Activated naive CD8-positive, alpha-beta T cell treated with anti-CD3 and anti-CD28 coated beads, Interleukin-2, amount 50 U/mL, for 24 hours (primary cell): ENCODE data around the gene LEAP2.

Experiments used
- ATAC-seq: fragments of 150-1000 bp; cut with Tn5 transposase; one replicate; pipeline ENCODE4 v1.10.0; 2021
- DNase-seq: peaks from one replicate; pipeline ENCODE4 v3.0.0; 2021
- H3K27ac Mint-ChIP-seq: one replicate; pipeline ENCODE4 v1.8.0; 2021; ENCODE audit warnings: mild to moderate bottlenecking, mixed read lengths
- H3K27me3 Mint-ChIP-seq: one replicate; pipeline ENCODE4 v1.8.0; 2021; ENCODE audit warnings: mixed read lengths
- H3K36me3 Mint-ChIP-seq: one replicate; pipeline ENCODE4 v1.8.0; 2021; ENCODE audit warnings: low read depth, mixed read lengths
- H3K4me1 Mint-ChIP-seq: one replicate; pipeline ENCODE4 v1.8.0; 2021; ENCODE audit warnings: mixed read lengths
- H3K4me3 Mint-ChIP-seq: one replicate; pipeline ENCODE4 v1.8.0; 2021; ENCODE audit warnings: mild to moderate bottlenecking, moderate library complexity, mixed read lengths
- H3K9me3 Mint-ChIP-seq: one replicate; pipeline ENCODE4 v1.8.0; 2021; ENCODE audit warnings: mixed read lengths

LEAP2 gene, protein sequence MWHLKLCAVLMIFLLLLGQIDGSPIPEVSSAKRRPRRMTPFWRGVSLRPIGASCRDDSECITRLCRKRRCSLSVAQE

DNA sequence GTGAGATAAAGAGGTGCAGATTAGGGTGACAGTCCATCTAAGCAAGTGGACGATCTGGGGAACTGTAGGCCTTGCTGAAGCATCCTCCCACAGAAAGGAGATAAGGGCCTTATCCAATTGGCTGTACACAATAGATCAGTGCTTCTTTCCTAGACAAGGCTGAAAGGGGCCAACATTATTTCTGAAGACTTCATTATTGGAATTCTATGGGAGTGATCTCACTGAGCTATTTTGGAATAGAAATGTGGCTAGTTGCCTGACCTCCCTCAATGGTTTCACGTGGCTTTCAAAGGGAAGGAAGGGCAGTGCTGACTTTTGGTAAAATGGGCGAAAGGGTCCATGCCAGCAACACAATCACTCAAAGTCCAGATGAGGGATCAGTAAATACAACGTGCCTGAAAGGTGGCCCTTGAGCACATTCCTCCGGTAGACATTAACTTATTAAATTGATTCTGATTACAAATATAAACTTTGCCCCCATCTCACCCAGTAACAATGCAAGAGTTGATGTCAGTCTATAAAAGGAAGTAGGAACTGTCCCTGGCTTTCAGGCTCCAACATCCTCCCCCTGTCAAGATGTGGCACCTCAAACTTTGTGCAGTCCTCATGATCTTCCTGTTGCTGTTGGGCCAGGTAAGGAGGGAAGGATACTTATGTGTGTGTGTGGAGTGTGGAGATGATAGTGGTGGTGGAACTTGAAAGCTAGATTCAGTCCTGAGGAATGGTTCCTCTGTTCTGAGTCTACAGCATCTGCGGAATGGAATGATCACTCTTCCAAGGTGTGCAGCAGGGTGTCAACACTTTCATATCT lies at the start of gene LEAP2:
TSS of gene LEAP2 (plus strand) at position 550 of the 811 bp plus-strand sequence. CDS start at position 577, 27 bp downstream.
- Mint-ChIP-seq H3K4me3 (no peak within 1 kb of the TSS), H3K27me3 (no peaks in the 10 kb centered on the region), H3K36me3 (peaks cover 32% of the 10 kb centered on the region), H3K27ac (no peak within 1 kb of the TSS), H3K9me3 (no peaks in the 10 kb centered on the region), H3K4me1 (peaks cover 5% of the 10 kb centered on the region)
- DNase-seq (no peak), ATAC-seq (no peak)

GRCh38 chr5:132824426-132824825 lies 49.0 kb upstream of the LEAP2 start:
- Mint-ChIP-seq H3K36me3 (no peaks in the 10 kb centered on the region), H3K4me3 (no peak overlapping the region), H3K4me1 (peaks cover 12% of the 10 kb centered on the region), H3K9me3 (no peaks in the 10 kb centered on the region), H3K27me3 (peaks cover 70% of the 10 kb centered on the region), H3K27ac (no peak overlapping the region)
- ATAC-seq = no peak
- no peak for DNase-seq

DNA sequence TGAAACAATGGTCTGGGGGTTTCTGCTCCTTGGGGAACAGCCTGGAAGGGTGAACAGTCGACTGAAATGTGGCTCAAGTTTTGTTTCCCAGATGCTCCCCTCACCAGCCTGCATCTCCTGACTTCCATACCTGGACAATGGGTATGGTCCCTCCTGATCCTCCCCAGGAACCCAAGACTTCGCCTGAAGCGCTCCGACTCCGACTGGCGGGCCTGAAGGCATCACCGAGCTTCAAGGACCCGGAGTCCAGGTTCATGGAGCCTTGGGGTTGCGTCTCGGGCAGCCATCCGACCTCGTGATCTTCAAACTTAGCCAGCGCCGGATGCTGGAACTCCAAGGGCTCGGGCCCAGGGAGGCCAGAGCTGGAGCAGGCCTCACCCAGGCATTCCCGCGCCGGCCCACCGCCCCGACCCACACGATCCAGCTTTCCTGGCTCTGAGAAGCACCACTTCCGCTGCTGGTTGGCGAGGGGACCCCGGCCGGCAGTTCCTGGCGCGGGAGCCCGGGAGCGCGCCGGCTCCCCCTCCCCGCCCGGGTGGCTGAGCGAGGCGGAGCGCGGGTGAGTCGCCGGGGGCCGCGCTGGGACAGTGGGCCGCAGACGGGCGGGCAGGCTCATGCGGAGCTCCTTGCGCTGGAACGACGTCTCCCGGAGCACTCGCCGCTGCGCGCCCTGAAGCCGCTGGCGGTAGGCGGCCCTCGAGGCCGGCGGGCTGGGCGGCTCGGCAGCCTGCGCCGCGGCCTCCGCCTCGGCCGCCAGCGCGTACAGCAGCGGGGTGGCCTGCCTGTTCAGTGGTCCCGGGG lies 48.2 kb upstream of the LEAP2 start:
- no peak overlapping the region for H3K27ac Mint-ChIP-seq
- H3K4me1 Mint-ChIP-seq = peaks cover 9% of the 10 kb centered on the region
- no peaks in the 10 kb centered on the region for H3K36me3 Mint-ChIP-seq
- H3K9me3 Mint-ChIP-seq = no peaks in the 10 kb centered on the region
- no peak overlapping the region for H3K4me3 Mint-ChIP-seq
- peak; percentile 2 for ATAC-seq
- H3K27me3 Mint-ChIP-seq = peaks cover 70% of the 10 kb centered on the region
- DNase-seq = no peak

- peaks cover 68% of the 10 kb centered on the region for H3K27me3 Mint-ChIP-seq
- H3K4me3 Mint-ChIP-seq = no peak overlapping the region
- peak; percentile 24 for ATAC-seq
- no peaks in the 10 kb centered on the region for H3K9me3 Mint-ChIP-seq
- no peak overlapping the region for H3K27ac Mint-ChIP-seq
- no peaks in the 10 kb centered on the region for H3K36me3 Mint-ChIP-seq
- no peak for DNase-seq
- H3K4me1 Mint-ChIP-seq = peaks cover 6% of the 10 kb centered on the region
Measured at GRCh38 chr5:132825834-132826391, 47.6 kb upstream of the LEAP2 start.

GRCh38 chr5:132826424-132827082 lies 46.9 kb upstream of the LEAP2 start:
- Mint-ChIP-seq H3K4me1 (peaks cover 9% of the 10 kb centered on the region), H3K9me3 (no peaks in the 10 kb centered on the region), H3K27me3 (peaks cover 72% of the 10 kb centered on the region), H3K36me3 (no peaks in the 10 kb centered on the region), H3K27ac (no peak overlapping the region), H3K4me3 (no peak overlapping the region)
- ATAC-seq = no peak
- no peak for DNase-seq

DNA sequence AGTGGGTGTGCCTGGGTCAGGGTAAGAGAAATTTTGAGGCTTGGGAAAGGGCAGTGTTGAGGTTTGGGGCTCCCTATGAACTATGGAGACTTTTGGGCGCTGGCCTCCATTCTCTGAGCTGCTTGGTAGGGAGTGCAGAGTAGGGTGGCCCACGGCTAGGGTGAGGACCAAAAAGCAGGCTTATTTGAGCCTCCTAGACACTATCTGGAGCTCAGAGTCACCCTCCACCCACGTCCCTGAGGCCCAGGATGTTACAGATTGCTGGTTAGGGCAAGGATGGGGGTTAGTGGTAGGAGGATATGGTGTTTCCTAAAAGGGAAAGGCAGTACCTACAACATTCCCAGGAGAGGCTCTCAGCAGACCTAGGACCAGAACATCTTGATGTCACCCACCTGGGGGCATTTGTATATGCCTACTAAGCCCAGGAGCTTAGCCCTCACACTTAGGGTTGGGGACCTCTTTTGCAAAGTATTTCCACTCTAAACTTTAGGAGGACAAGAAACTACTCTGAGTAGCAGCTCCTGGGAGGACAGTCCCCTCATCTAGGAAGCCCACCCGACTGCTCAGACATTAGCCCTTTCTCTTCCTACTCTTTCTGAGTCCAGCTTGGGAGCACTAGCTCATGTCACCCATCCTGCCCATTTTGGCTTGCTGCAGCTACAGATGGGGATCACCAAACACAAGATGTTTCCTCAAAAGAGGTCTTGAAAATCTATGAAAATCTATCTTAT lies 45.4 kb upstream of the LEAP2 start:
- DNase-seq = no peak
- Mint-ChIP-seq H3K36me3 (no peaks in the 10 kb centered on the region), H3K27ac (no peak overlapping the region), H3K4me1 (peaks cover 9% of the 10 kb centered on the region), H3K4me3 (no peak overlapping the region), H3K27me3 (peaks cover 72% of the 10 kb centered on the region), H3K9me3 (no peaks in the 10 kb centered on the region)
- no peak for ATAC-seq

- no peaks in the 10 kb centered on the region for H3K36me3 Mint-ChIP-seq
Measured at GRCh38 chr5:132828846-132829494, 44.5 kb upstream of the LEAP2 start.

DNA sequence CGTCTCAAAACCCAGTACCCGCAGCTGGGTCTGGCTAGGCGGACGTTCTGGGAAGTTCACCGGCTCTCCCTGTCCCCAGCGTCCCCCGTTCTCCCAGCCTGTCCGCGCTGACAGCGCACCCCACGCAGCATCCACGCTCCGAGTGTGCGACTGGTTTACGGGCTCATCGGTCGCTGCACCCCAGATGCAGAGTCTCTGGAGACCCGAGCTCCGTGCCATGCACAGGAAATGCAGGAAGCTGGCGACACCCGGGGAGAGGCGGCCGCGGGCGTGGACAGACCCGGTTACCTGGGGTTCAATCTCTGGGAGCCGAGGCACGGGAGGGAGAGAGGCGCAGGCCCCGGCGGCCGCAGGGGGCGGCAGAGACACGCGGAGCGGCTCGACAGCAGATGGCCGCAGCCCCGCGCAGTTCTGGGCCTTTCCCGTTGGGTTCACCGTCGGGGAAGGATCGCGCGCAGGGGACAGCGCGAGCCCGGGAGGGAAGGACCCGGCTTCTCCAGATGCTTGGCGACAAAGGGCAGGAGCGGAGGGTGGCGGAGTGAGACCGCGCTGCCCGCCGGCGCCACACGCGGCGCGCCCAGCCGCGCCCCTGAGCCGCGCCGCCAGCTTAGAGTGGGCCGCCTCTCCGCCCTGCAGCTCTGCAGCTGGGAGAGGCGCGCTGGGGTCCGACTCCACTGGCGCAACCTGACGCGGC lies 43.6 kb upstream of the LEAP2 start:
- ATAC-seq (peak; percentile 83), DNase-seq (peak; percentile 78)
- H3K27ac Mint-ChIP-seq = no peak overlapping the region
- H3K4me1 Mint-ChIP-seq = peaks cover 9% of the 10 kb centered on the region
- H3K9me3 Mint-ChIP-seq = no peaks in the 10 kb centered on the region
- no peaks in the 10 kb centered on the region for H3K36me3 Mint-ChIP-seq
- H3K27me3 Mint-ChIP-seq = peaks cover 58% of the 10 kb centered on the region
- H3K4me3 Mint-ChIP-seq = peak overlapping the region; percentile 81

More at GRCh38 chr5:132828846-132829494, 44.5 kb upstream of the LEAP2 start:
- Mint-ChIP-seq H3K9me3 (no peaks in the 10 kb centered on the region), H3K27ac (no peak overlapping the region), H3K4me3 (peak overlapping the region; percentile 81), H3K27me3 (peaks cover 65% of the 10 kb centered on the region), H3K4me1 (peaks cover 9% of the 10 kb centered on the region)
- no peak for ATAC-seq
- DNase-seq = no peak

DNA sequence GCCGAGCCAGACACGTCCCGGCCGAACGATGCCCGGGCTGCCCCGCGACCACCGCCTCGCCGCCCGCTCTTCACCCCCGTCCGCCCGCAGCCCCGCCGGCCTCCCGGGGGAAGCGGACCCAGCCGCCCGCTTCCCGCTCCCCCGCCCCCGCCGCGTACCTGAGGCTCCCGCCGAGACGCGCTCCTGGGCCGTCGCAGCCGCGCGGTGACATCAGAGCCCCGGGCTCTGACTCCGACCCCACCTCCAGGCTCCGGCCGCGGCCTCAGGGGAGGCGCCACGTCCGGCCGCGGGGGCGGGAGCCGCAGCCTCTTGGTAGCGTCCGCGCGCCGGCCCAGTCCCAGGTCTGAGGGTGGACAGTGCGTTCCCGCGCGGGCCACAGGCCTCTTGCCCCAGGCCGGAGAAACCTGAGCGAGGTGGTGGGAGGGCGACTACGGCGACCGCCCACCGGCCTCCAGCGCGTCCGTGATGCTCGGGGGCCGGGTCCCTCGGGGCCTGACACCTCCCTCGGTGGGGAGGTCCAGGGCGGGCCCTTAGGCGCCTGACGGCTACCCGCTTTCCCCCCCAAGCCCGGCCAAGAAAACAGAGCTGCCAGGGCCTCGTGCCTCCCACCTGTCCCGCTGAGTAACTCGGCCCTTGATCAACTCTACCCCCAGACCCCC lies 42.9 kb upstream of the LEAP2 start, which contains the start of gene SHROOM1:
TSS of gene SHROOM1 (minus strand) at position 212 of the 659 bp plus-strand sequence. CDS start 4,507 bp downstream, outside the sequence.
- Mint-ChIP-seq H3K27me3 (peaks cover 55% of the 10 kb centered on the region), H3K27ac (no peak within 1 kb of the TSS), H3K9me3 (no peaks in the 10 kb centered on the region), H3K4me3 (peak within 1 kb of the TSS; percentile 81), H3K36me3 (no peaks in the 10 kb centered on the region), H3K4me1 (peaks cover 9% of the 10 kb centered on the region)
- ATAC-seq (peak; percentile 30), DNase-seq (no peak)

DNA sequence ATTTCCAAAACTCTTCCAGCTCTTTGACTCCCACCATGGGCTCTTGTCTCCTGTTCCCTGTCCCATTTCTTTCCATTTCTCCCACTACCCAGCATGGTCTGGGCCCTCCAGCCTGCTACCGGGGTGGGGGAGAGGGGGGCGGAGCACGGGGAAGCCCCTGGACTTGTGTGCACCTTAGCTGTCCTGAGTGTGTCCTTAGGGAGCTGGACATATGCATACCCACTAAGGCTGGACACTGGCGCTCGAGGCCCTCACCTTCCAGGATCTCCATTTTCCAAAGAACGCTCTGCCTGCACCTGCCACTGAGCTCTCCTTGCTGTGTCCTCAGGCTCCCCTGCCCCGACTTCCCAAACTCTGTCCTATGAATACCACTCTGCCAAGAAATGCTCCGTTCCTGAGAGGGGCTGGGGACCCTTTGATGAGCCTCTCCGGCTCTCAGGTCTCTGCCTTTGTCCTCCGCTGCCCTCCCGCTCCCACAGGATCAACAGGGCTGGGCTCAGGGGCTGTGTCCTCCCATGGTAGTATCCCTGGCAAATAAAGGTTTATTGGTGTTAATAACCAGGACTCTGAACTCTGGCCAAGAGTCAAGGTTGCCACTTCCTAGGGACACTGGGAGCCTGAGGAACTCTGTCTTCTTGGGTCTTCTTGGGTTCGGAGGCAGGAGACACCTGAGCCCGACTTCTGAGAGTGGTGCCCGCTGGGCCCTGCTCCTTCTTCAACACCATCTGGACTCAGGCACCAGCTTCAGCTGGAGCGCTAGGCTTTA lies 42.2 kb upstream of the LEAP2 start:
- no peak for ATAC-seq
- Mint-ChIP-seq H3K4me3 (peak overlapping the region; percentile 65), H3K36me3 (no peaks in the 10 kb centered on the region), H3K9me3 (no peaks in the 10 kb centered on the region), H3K27ac (no peak overlapping the region), H3K4me1 (peaks cover 9% of the 10 kb centered on the region), H3K27me3 (peaks cover 49% of the 10 kb centered on the region)
- DNase-seq = no peak

DNA sequence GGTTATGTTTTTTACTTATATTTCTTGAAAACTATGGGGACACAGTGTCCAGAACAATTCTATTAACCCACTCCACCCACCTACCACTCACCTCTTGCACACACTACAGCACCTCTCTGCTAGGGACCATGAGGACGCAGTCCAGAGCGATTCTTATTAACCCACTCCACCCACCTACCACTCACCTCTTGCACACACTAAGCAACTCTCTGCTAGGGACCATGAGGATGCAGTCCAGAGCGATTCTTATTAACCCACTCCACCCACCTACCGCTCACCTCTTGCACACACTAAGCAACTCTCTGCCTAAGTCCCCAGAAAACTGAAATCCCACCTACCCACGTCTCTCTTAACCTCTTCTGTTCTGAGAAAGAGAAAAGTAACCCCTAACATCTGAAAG lies 40.9 kb upstream of the LEAP2 start:
- Mint-ChIP-seq H3K27ac (no peak overlapping the region), H3K9me3 (no peaks in the 10 kb centered on the region), H3K36me3 (no peaks in the 10 kb centered on the region), H3K4me3 (no peak overlapping the region), H3K4me1 (peaks cover 9% of the 10 kb centered on the region), H3K27me3 (peaks cover 36% of the 10 kb centered on the region)
- no peak for DNase-seq
- ATAC-seq = no peak

DNA sequence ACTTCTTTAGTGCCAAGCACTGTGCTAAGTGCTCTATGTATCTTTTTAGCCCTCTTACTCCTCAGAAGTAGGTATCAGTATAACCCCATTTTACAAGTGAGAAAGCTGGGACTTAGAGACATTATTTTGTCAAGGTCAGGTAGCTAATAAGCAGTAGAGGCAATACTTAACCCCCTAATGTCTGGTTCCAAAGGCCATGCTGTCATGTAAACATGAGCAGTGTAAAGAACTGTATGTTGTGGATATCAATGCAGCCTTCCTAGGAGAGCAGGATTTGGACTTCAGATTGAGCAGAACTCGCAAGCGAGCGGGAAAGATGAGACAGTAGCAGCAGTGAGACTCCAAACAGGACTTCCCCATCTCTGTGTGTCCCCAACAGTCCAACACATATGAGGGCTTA lies 39.4 kb upstream of the LEAP2 start:
- no peak for DNase-seq
- Mint-ChIP-seq H3K27me3 (peaks cover 23% of the 10 kb centered on the region), H3K9me3 (no peaks in the 10 kb centered on the region), H3K4me3 (no peak overlapping the region), H3K36me3 (no peaks in the 10 kb centered on the region), H3K27ac (no peak overlapping the region), H3K4me1 (peaks cover 9% of the 10 kb centered on the region)
- ATAC-seq = no peak
